Measurements from ENCODE around the gene ZXDB. TPM values are rescaled to one million over a fixed set of nuclear protein-coding genes. Genes with fewer than 3 reads are reported as not detected.

The ZXDB gene
- total and polyA plus RNA-seq, 2 of the 13 experiments (the other 11 are each of a cell fraction or from before 2014, with no cell fraction given), result 4.5 to 9.0 TPM

GRCh38 chrX:57640674-57641016 lies 48.8 kb downstream of the ZXDB start (continued):
- no peak for TF ChIP-seq E2F1 (CRISPR knock-in tag; IDR thresholded peaks at IDR 0.05)
- TF ChIP-seq ZNF383 (CRISPR knock-in tag; IDR thresholded peaks at IDR 0.05; ENCODE audit: borderline replicate concordance), result no peak
- TF ChIP-seq ZNF441 (CRISPR knock-in tag; IDR thresholded peaks at IDR 0.05; ENCODE audit: borderline replicate concordance), result no peak
- no peak for TF ChIP-seq IRF1 (CRISPR knock-in tag; IDR thresholded peaks at IDR 0.05; ENCODE audit: low read depth)
- no peak for TF ChIP-seq SAP130 (CRISPR knock-in tag; IDR thresholded peaks at IDR 0.05; ENCODE audit: low read depth)
- no peak for TF ChIP-seq HOXA9 (CRISPR knock-in tag; IDR thresholded peaks at IDR 0.05; ENCODE audit: borderline replicate concordance)
- no peak for TF ChIP-seq GRHL1 (CRISPR knock-in tag; conservative IDR thresholded peaks at IDR 0.05)
- TF ChIP-seq ZNF335 (CRISPR knock-in tag; IDR thresholded peaks at IDR 0.05), result no peak
- TF ChIP-seq FUBP1 (CRISPR knock-in tag; IDR thresholded peaks at IDR 0.05; ENCODE audit: borderline replicate concordance), result no peak
- TF ChIP-seq ZNF747 (CRISPR knock-in tag; IDR thresholded peaks at IDR 0.05; ENCODE audit: borderline replicate concordance), result no peak
- no peak for TF ChIP-seq ZNF318 (CRISPR knock-in tag; IDR thresholded peaks at IDR 0.05)
- no peak for TF ChIP-seq SP5 (CRISPR knock-in tag; IDR thresholded peaks at IDR 0.05; ENCODE audit: borderline replicate concordance, low read depth)
- TF ChIP-seq TRIM24 (CRISPR knock-in tag; IDR thresholded peaks at IDR 0.05), result 0 out of 2 replicates have a peak, but pooled peaks have one; percentile 43
- no peak for TF ChIP-seq ZNF766 (CRISPR knock-in tag; IDR thresholded peaks at IDR 0.05; ENCODE audit: borderline replicate concordance)
- TF ChIP-seq ASH2L (IDR thresholded peaks at IDR 0.05; ENCODE audit: insufficient read length, low read depth, low read length), result no peak
- no peak for TF ChIP-seq ZNF484 (CRISPR knock-in tag; IDR thresholded peaks at IDR 0.05; ENCODE audit: borderline replicate concordance, low read depth)
